CD4-positive, alpha-beta T cell (primary cell): ENCODE results near the gene AMIGO2. TPM values are rescaled to one million over a fixed set of nuclear protein-coding genes. Genes with fewer than 3 reads are reported as not detected.
"Not testable (repeated sequence)": the region's sequence is repeated elsewhere in the genome, so short reads cannot be mapped to it uniquely, and the experiment has no call there.

Experiments
- ATAC-seq: fragments of 200-7000 bp; cut with Tn5 transposase; one replicate; pipeline ENCODE4 v1.10.0; 2022; ENCODE audit warnings: mild to moderate bottlenecking; ENCODE audit not compliant: poor library complexity
- CTCF ChIA-PET: fragments of 350-600 bp; sonication (Branson Sonifier 250); formaldehyde crosslinking; loops from one replicate; lab custom pipeline; 2021; ENCODE audit warnings: antibody characterized with exemption, inconsistent platforms; lab: Charles Lee
- POLR2A ChIA-PET: fragments of 350-600 bp; sonication (Branson Sonifier 250); formaldehyde crosslinking; loops from one replicate; lab custom pipeline; 2021; ENCODE audit warnings: antibody characterized with exemption, inconsistent platforms; lab: Charles Lee
- DNase-seq, 14 experiments: peaks; one replicate each; pipeline ENCODE4 v3.0.0-alpha.2; 2013 to 2020; ENCODE audit warnings: mixed read lengths in 2 of 14
- H3K27ac ChIP-seq, 2 donors: one replicate each; pipeline versions ENCODE4 v1.5.1 to v1.7.0; 2013; ENCODE audit warnings: low read length in 2 of 2, low read depth in 1 of 2, mild to moderate bottlenecking in 1 of 2
- H3K27me3 ChIP-seq, 2 experiments: 1 replicate in 1 of 2; 2 replicates in 1 of 2; pipeline versions ENCODE4 v1.6.1 to v1.7.0; 2013; ENCODE audit warnings: low read length in 2 of 2, control low read depth in 1 of 2, mild to moderate bottlenecking in 1 of 2, moderate library complexity in 1 of 2; ENCODE audit not compliant: insufficient read depth in 2 of 2, control insufficient read depth in 1 of 2
- H3K36me3 ChIP-seq: one replicate; pipeline ENCODE4 v1.6.1; 2013; ENCODE audit warnings: low read length, control low read depth; ENCODE audit not compliant: insufficient read depth
- H3K4me1 ChIP-seq: one replicate; pipeline ENCODE4 v1.6.1; 2013; ENCODE audit warnings: low read length, control low read depth; ENCODE audit not compliant: insufficient read depth
- H3K4me3 ChIP-seq: one replicate; pipeline ENCODE4 v1.5.1; 2013; ENCODE audit warnings: mild to moderate bottlenecking, low read length, moderate library complexity
- H3K9me3 ChIP-seq, 2 experiments: 1 replicate in 1 of 2; 2 replicates in 1 of 2; pipeline versions ENCODE4 v1.6.1 to v1.7.0; 2013; ENCODE audit warnings: low read length in 2 of 2, mild to moderate bottlenecking in 2 of 2, control low read depth in 1 of 2, moderate library complexity in 1 of 2; ENCODE audit not compliant: control insufficient read depth in 1 of 2, insufficient read depth in 1 of 2
- H3K27ac Mint-ChIP-seq: one replicate; pipeline ENCODE4 v1.8.0; 2020; ENCODE audit warnings: mixed read lengths
- H3K27me3 Mint-ChIP-seq: one replicate; pipeline ENCODE4 v1.8.0; 2021; ENCODE audit warnings: mixed read lengths
- H3K36me3 Mint-ChIP-seq: one replicate; pipeline ENCODE4 v1.8.0; 2021; ENCODE audit warnings: low read depth, mixed read lengths
- H3K4me1 Mint-ChIP-seq: one replicate; pipeline ENCODE4 v1.8.0; 2021; ENCODE audit warnings: low read depth, mixed read lengths
- H3K4me3 Mint-ChIP-seq: one replicate; pipeline ENCODE4 v1.8.0; 2020; ENCODE audit warnings: mild to moderate bottlenecking, mixed read lengths
- H3K9me3 Mint-ChIP-seq: one replicate; pipeline ENCODE4 v1.8.0; 2020; ENCODE audit warnings: mixed read lengths
- intact Hi-C, 2 experiments: fragments of 100-400 bp; cut with DNase I in 1 of 2; cut with micrococcal nuclease in 1 of 2; formaldehyde crosslinking; loops; one replicate each; pipeline versions ENCODE4 v1.15.1 to v1.9.0; 2023 to 2025; cut with DNase I, micrococcal nuclease
- total RNA-seq, 174 experiments: library from RNA in 2 of 174; stranded (reverse) in 2 of 174; gene quantifications; one replicate each; pipeline ENCODE4 v1.2.3 and lab custom pipeline; 2021 to 2026
- TF ChIP-seq, protein P1 (sequence below): fragments of 200-600 bp; IDR thresholded peaks from one replicate; pipeline ENCODE4 v1.8.0; 2022; ENCODE audit warnings: antibody characterized with exemption, mild to moderate bottlenecking

The AMIGO2 gene
- total RNA-seq, 2 experiments from 2014 or later: 9.7 to 10.1 TPM

DNA sequence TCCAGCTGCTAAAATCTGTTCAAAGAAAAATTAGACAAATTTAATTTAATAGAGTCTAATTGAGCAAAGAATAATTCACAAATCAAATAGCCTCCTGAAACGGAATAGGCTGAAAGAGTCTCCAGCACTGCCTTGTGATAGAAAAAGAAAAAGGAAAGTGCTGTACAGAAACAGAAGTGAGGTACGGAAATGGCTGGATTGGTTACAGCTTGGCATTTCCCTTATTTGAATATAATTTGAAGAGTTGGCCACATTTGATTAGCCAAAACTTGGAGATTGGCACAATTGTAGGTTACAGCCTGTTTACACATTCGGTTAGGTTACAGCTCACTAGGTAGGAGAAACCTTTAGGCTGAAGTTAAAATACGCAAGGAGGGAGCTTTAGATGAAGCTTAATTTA, 25.1 kb downstream of the AMIGO2 start:
- POLR2A ChIA-PET: no interaction called here
- Mint-ChIP-seq H3K36me3 (no peaks in the 10 kb centered on the region), H3K27me3 (no peaks in the 10 kb centered on the region), H3K27ac (no peak overlapping the region), H3K4me1 (no peaks in the 10 kb centered on the region), H3K4me3 (no peak overlapping the region), H3K9me3 (peaks cover 7% of the 10 kb centered on the region)
- Histone ChIP-seq H3K4me3 (no peak overlapping the region), H3K4me1 (no peaks in the 10 kb centered on the region), H3K9me3 (peaks cover 11 to 20% of the 10 kb centered on the region in 2 experiments), H3K36me3 (no peaks in the 10 kb centered on the region), H3K27me3 (peaks cover 0 to 5% of the 10 kb centered on the region in 2 experiments), H3K27ac (no peak overlapping the region)
- TF ChIP-seq, protein P1, sequence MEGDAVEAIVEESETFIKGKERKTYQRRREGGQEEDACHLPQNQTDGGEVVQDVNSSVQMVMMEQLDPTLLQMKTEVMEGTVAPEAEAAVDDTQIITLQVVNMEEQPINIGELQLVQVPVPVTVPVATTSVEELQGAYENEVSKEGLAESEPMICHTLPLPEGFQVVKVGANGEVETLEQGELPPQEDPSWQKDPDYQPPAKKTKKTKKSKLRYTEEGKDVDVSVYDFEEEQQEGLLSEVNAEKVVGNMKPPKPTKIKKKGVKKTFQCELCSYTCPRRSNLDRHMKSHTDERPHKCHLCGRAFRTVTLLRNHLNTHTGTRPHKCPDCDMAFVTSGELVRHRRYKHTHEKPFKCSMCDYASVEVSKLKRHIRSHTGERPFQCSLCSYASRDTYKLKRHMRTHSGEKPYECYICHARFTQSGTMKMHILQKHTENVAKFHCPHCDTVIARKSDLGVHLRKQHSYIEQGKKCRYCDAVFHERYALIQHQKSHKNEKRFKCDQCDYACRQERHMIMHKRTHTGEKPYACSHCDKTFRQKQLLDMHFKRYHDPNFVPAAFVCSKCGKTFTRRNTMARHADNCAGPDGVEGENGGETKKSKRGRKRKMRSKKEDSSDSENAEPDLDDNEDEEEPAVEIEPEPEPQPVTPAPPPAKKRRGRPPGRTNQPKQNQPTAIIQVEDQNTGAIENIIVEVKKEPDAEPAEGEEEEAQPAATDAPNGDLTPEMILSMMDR: no peak
- DNase-seq (no peak), ATAC-seq (no peak)
- CTCF ChIA-PET: no interaction called here
- intact Hi-C loops: no loop called here

DNA sequence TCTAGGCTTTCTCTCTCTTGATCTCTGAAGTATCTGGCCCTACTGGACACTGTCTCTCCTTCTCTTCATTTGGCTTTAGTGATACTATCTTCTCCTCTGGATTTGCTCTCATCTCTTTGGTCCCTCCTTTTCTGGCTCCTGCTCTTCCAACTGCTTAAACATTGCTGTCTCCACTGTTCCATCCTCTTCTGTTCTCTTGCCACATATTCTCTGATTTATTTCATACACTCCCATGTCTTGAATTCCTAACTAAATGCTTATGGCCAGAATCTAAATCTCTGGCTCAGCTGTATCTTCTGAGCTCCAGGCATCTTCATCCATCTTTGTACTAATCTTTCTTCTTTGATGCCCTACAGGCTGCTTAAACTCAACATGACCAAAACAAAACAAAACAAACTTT, 25.8 kb downstream of the AMIGO2 start:
- ATAC-seq (no peak), DNase-seq (no peak)
- H3K36me3 Mint-ChIP-seq: no peaks in the 10 kb centered on the region
- Histone ChIP-seq H3K4me3 (no peak overlapping the region), H3K36me3 (no peaks in the 10 kb centered on the region), H3K4me1 (no peaks in the 10 kb centered on the region), H3K27me3 (peaks cover 0 to 5% of the 10 kb centered on the region in 2 experiments), H3K9me3 (peaks cover 11 to 20% of the 10 kb centered on the region in 2 experiments), H3K27ac (no peak overlapping the region)
- intact Hi-C loops: no loop called here
- no peak overlapping the region for H3K4me3 Mint-ChIP-seq
- no peak overlapping the region for H3K27ac Mint-ChIP-seq
- TF ChIP-seq, protein P1: no peak
- no peaks in the 10 kb centered on the region for H3K4me1 Mint-ChIP-seq
- peaks cover 7% of the 10 kb centered on the region for H3K9me3 Mint-ChIP-seq
- no peaks in the 10 kb centered on the region for H3K27me3 Mint-ChIP-seq
- CTCF ChIA-PET: no interaction called here
- POLR2A ChIA-PET: no interaction called here

DNA sequence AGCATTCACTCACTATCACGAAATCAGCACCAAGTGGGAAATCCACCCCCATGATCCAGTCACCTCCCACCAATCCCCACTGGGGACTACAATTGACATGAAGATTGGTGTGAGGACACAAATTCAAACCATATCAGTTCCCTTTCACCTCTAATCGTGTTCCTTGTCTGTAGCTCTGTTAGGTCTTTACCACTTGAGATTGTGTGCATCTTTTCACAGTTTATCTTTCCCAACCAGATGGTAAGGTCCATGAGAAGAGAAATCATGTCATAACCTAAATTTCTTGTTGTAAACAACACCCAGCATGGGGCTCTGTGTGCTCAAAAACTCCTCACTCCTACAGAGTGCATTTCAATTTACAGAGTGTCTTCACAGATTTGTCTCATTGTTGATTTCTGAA, 27.5 kb downstream of the AMIGO2 start:
- Histone ChIP-seq H3K27ac (no peak overlapping the region), H3K4me3 (no peak overlapping the region), H3K27me3 (peaks cover 0 to 5% of the 10 kb centered on the region in 2 experiments), H3K36me3 (no peaks in the 10 kb centered on the region), H3K9me3 (peaks cover 11 to 20% of the 10 kb centered on the region in 2 experiments), H3K4me1 (no peaks in the 10 kb centered on the region)
- ChIA-PET POLR2A (no interaction called here), CTCF (no interaction called here)
- TF ChIP-seq, protein P1: no peak
- no peaks in the 10 kb centered on the region for H3K36me3 Mint-ChIP-seq
- no peaks in the 10 kb centered on the region for H3K27me3 Mint-ChIP-seq
- DNase-seq (no peak), ATAC-seq (no peak)
- H3K27ac Mint-ChIP-seq: no peak overlapping the region
- no peaks in the 10 kb centered on the region for H3K4me1 Mint-ChIP-seq
- H3K4me3 Mint-ChIP-seq: no peak overlapping the region
- intact Hi-C loops: no loop called here
- H3K9me3 Mint-ChIP-seq: peaks cover 7% of the 10 kb centered on the region

DNA sequence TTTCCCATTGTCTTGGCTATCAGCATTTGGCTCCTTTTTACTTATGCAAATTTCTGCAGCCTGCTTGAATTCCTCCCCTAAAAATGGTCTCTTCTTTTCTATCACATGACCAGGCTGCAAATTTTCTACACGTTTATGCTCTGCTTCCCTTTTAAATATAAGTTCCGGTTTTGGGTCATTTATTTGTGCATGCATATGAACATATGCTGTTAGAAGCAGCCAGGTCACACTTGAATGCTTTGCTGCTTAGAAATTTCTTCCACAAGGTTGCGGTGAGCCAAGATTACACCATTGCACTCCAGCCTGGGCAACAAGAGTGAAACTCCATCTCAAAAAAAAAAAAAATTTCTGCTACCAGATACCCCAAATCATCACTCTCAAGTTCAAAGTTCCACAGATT, 28.5 kb downstream of the AMIGO2 start:
- H3K4me1 ChIP-seq, ATAC-seq, H3K36me3 ChIP-seq, H3K36me3 Mint-ChIP-seq, H3K4me3 Mint-ChIP-seq, DNase-seq, CTCF ChIA-PET, H3K4me3 ChIP-seq, POLR2A ChIA-PET, H3K9me3 Mint-ChIP-seq, H3K27ac ChIP-seq, H3K4me1 Mint-ChIP-seq, H3K27me3 Mint-ChIP-seq, H3K27me3 ChIP-seq, H3K27ac Mint-ChIP-seq, intact Hi-C loops: not testable (repeated sequence)
- H3K9me3 ChIP-seq: peaks cover 11% of the 10 kb centered on the region in 2 experiments
